Right lobe of liver (tissue), 4 donors: ENCODE data around the gene SRPX.

Experiments used
- CTCF ChIP-seq, 4 donors: fragments of 200-600 bp in 3 of 4; fragments of 450-650 bp in 1 of 4; IDR thresholded peaks; one replicate each; pipeline versions ENCODE4 v1.5.1 to v1.8.0; 2016 to 2022; ENCODE audit warnings: antibody characterized with exemption in 4 of 4, mild to moderate bottlenecking in 2 of 4
- POLR2A ChIP-seq: fragments of 450-650 bp; IDR thresholded peaks from one replicate; pipeline ENCODE4 v1.6.1; 2017; ENCODE audit warnings: antibody characterized with exemption, mild to moderate bottlenecking
- donor health status: DM: no; HTN: no; CAD: no.
- donor health status: DM: no; HTN: no; CAD: no.
- donor health status: DM: no; HTN: yes; CAD: no.

GRCh38 chrX:38220415-38221390, at the start of gene SRPX:
- TF ChIP-seq POLR2A = no peak
- no peak for TF ChIP-seq CTCF (IDR thresholded peaks at IDR 0.05)
